Vagina (tissue), 2 donors: ENCODE data around the gene USH2A.

ENCODE experiments used
- CTCF ChIP-seq, 3 experiments: fragments of 450-650 bp in 2 of 3; fragments of 200-600 bp in 1 of 3; sonication (generic) in 1 of 3; IDR thresholded peaks; one replicate each; pipeline ENCODE4 v1.5.1; 2017 to 2019; ENCODE audit warnings: antibody characterized with exemption in 3 of 3, mild to moderate bottlenecking in 2 of 3, moderate library complexity in 2 of 3
- POLR2A ChIP-seq, 2 donors: fragments of 450-650 bp; IDR thresholded peaks; one replicate each; pipeline ENCODE4 v1.6.1; 2017; ENCODE audit warnings: antibody characterized with exemption in 2 of 2, mild to moderate bottlenecking in 2 of 2, moderate library complexity in 2 of 2
- POLR2AphosphoS5 ChIP-seq, 2 donors: sonication (generic); formaldehyde crosslinking; IDR thresholded peaks; one replicate each; pipeline ENCODE4 v1.9.0; 2017; ENCODE audit warnings: antibody characterized with exemption in 2 of 2, mild to moderate bottlenecking in 2 of 2, low read depth in 1 of 2; ENCODE audit not compliant: insufficient read depth in 1 of 2

- TF ChIP-seq CTCF (IDR thresholded peaks at IDR 0.05): no peak
- no peak for TF ChIP-seq POLR2AphosphoS5 (IDR thresholded peaks at IDR 0.05; ENCODE audit: insufficient read depth in 1 of 2, low read depth in 1 of 2)
- no peak for TF ChIP-seq POLR2A (IDR thresholded peaks at IDR 0.05)
Measured at GRCh38 chr1:215797859-215798258, 625.4 kb downstream of the USH2A start.
